B cell (primary cell): Measurements from ENCODE around the gene TSSK6. TPM values are rescaled to one million over a fixed set of nuclear protein-coding genes. Genes with fewer than 3 reads are reported as not detected.

Experiments used
- ATAC-seq: fragments of 200-7000 bp; cut with Tn5 transposase; one replicate; pipeline ENCODE4 v1.10.0; 2021; ENCODE audit warnings: low read depth, mild to moderate bottlenecking, moderate number of reproducible peaks, moderate library complexity
- CTCF ChIA-PET: fragments of 350-600 bp; sonication (Branson Sonifier 250); formaldehyde crosslinking; loops from one replicate; lab custom pipeline; 2021; ENCODE audit warnings: antibody characterized with exemption, inconsistent platforms; lab: Charles Lee
- POLR2A ChIA-PET: fragments of 350-600 bp; sonication (Branson Sonifier 250); formaldehyde crosslinking; loops from one replicate; lab custom pipeline; 2021; ENCODE audit warnings: antibody characterized with exemption; lab: Charles Lee
- DNase-seq: peaks from one replicate; pipeline ENCODE4 v3.0.0; 2013
- H2AFZ ChIP-seq: 2 replicates; pipeline ENCODE4 v1.6.1; 2012; ENCODE audit warnings: mild to moderate bottlenecking, low read depth, low read length; ENCODE audit not compliant: insufficient read depth, poor library complexity, severe bottlenecking
- H3K27ac ChIP-seq, 2 donors: 1 replicate in 1 of 2; 2 replicates in 1 of 2; pipeline ENCODE4 v1.5.1; 2012 to 2013; ENCODE audit warnings: low read length in 2 of 2, mild to moderate bottlenecking in 2 of 2, moderate library complexity in 1 of 2
- H3K27me3 ChIP-seq, 4 experiments: fragments of 200-600 bp in 1 of 4; sonication (generic) in 1 of 4; replicated peaks in 1 of 4; 1 replicate in 2 of 4; 2 replicates in 2 of 4; pipeline versions ENCODE4 v1.6.1 to v1.7.0; 2013 to 2016; ENCODE audit warnings: low read length in 3 of 4, mild to moderate bottlenecking in 2 of 4, mixed read lengths in 1 of 4, moderate library complexity in 1 of 4; ENCODE audit not compliant: insufficient read depth in 4 of 4, control insufficient read depth in 3 of 4; ENCODE audit errors: control extremely low read depth in 1 of 4
- H3K36me3 ChIP-seq, 2 experiments: replicated peaks in 1 of 2; 1 replicate in 1 of 2; 2 replicates in 1 of 2; pipeline versions ENCODE4 v1.6.1 to v1.7.1; 2013; ENCODE audit warnings: low read length in 1 of 2; ENCODE audit not compliant: insufficient read depth in 2 of 2, control insufficient read depth in 1 of 2; ENCODE audit errors: control extremely low read depth in 1 of 2, extremely low read depth in 1 of 2
- H3K4me1 ChIP-seq, 2 donors: fragments of 200-600 bp in 1 of 2; sonication (generic) in 1 of 2; 1 replicate in 1 of 2; 2 replicates in 1 of 2; pipeline versions ENCODE4 v1.5.1 to v1.6.1; 2013 to 2017; ENCODE audit warnings: low read length in 2 of 2; ENCODE audit not compliant: control insufficient read depth in 2 of 2, insufficient read depth in 2 of 2
- H3K4me2 ChIP-seq: replicated peaks from 2 replicates; pipeline ENCODE3; 2012; ENCODE audit warnings: mild to moderate bottlenecking, low read depth, low read length; ENCODE audit not compliant: poor library complexity, severe bottlenecking
- H3K4me3 ChIP-seq, 5 experiments: fragments of 200-600 bp in 1 of 5; sonication (generic) in 1 of 5; 1 replicate in 3 of 5; 2 replicates in 2 of 5; pipeline versions ENCODE4 v1.5.1 to v1.7.0; 2011 to 2016; ENCODE audit warnings: low read length in 4 of 5, mild to moderate bottlenecking in 4 of 5, low read depth in 2 of 5, control low read depth in 1 of 5, moderate library complexity in 1 of 5; ENCODE audit not compliant: insufficient read depth in 1 of 5; ENCODE audit errors: control extremely low read depth in 1 of 5, extremely low read depth in 1 of 5
- H3K79me2 ChIP-seq: fragments of 200-600 bp; sonication (generic); one replicate; pipeline ENCODE4 v1.6.0; 2016; ENCODE audit warnings: low read length; ENCODE audit not compliant: control insufficient read depth, insufficient read depth
- H3K9ac ChIP-seq: fragments of 200-600 bp; sonication (generic); 2 replicates; pipeline ENCODE4 v1.6.1; 2017; ENCODE audit warnings: mild to moderate bottlenecking, low read length, moderate library complexity
- H3K9me3 ChIP-seq, 3 donors: one replicate each; pipeline versions ENCODE4 v1.6.1 to v1.7.1; 2013; ENCODE audit warnings: low read length in 2 of 3; ENCODE audit not compliant: control insufficient read depth in 2 of 3, insufficient read depth in 1 of 3; ENCODE audit errors: control extremely low read depth in 1 of 3
- H4K20me1 ChIP-seq: 2 replicates; pipeline ENCODE4 v1.6.0; 2012; ENCODE audit warnings: mild to moderate bottlenecking, low read length; ENCODE audit not compliant: insufficient read depth, control insufficient read depth, poor library complexity, severe bottlenecking
- H3K27ac Mint-ChIP-seq: one replicate; pipeline ENCODE4 v1.8.0; 2021; ENCODE audit warnings: mixed read lengths
- H3K27me3 Mint-ChIP-seq: one replicate; pipeline ENCODE4 v1.8.0; 2021; ENCODE audit warnings: mixed read lengths
- H3K4me1 Mint-ChIP-seq: one replicate; pipeline ENCODE4 v1.8.0; 2021; ENCODE audit warnings: mixed read lengths
- H3K4me3 Mint-ChIP-seq: one replicate; pipeline ENCODE4 v1.8.0; 2021; ENCODE audit warnings: mixed read lengths
- H3K9me3 Mint-ChIP-seq: one replicate; pipeline ENCODE4 v1.8.0; 2022; ENCODE audit warnings: mixed read lengths; ENCODE audit not compliant: insufficient read depth
- CTCF ChIP-seq: fragments of 200-600 bp; IDR thresholded peaks from one replicate; pipeline ENCODE4 v1.8.0; 2022; ENCODE audit warnings: antibody characterized with exemption, mild to moderate bottlenecking
- EZH2 ChIP-seq: IDR thresholded peaks from 2 replicates; pipeline ENCODE4 v1.6.1; 2012; ENCODE audit warnings: borderline replicate concordance, low read depth, mild to moderate bottlenecking, moderate library complexity, low read length; ENCODE audit not compliant: insufficient read depth, poor library complexity, severe bottlenecking
- WGBS: methylation state at CpG from one replicate; pipeline ENCODE4 v1.1.5; 2013; ENCODE audit warnings: missing lambda C conversion rate; ENCODE audit not compliant: insufficient coverage; 5-methylcytosine and 5-hydroxymethylcytosine counted together
- intact Hi-C: fragments of 100-400 bp; cut with micrococcal nuclease; formaldehyde crosslinking; loops from one replicate; pipeline ENCODE4 v1.10.0; 2022
- polyA plus RNA-seq: library from polyadenylated mRNA; depleted of rRNA; stranded (reverse); fragments of >200 nt; gene quantifications from 2 replicates; pipeline ENCODE4 v1.2.3, GENCODE V29; 2012
- total RNA-seq, 2 donors: library from RNA; stranded (reverse); fragments of 120-200 nt in 1 of 2; gene quantifications; 1 replicate in 1 of 2; 2 replicates in 1 of 2; pipeline versions ENCODE4 v1.2.3 to v1.2.4, GENCODE V29; 2013 to 2022

The TSSK6 gene
- total and polyA plus RNA-seq, 2 donors (not counting 1 experiment from before 2014, with no cell fraction given), result 8.9 to 9.6 TPM

- Mint-ChIP-seq H3K9me3 (no peaks in the 10 kb centered on the region), H3K27me3 (no peaks in the 10 kb centered on the region), H3K4me1 (no peaks in the 10 kb centered on the region), H3K27ac (no peak overlapping the region), H3K4me3 (no peak overlapping the region)
- no peak overlapping the region for H3K9ac ChIP-seq
- no peaks in the 10 kb centered on the region for H3K4me1 ChIP-seq
- POLR2A ChIA-PET, result no interaction called here
- ATAC-seq, result no peak
- CTCF ChIA-PET, result interaction anchor here (1.0 kb wide), 1 partner anchor 30 kb away, joined by 4 read pairs; no protein-coding TSS in a partner anchor
- H4K20me1 ChIP-seq, result no peaks in the 10 kb centered on the region
- H3K27me3 ChIP-seq, result no peaks in the 10 kb centered on the region
- no peak overlapping the region for H3K4me3 ChIP-seq
- no peak overlapping the region for H3K4me2 ChIP-seq
- intact Hi-C loops, result no loop called here
- TF ChIP-seq EZH2 (no peak), CTCF (no peak)
- no peak overlapping the region for H2AFZ ChIP-seq
- H3K27ac ChIP-seq, result no peak overlapping the region
- peaks cover 0 to 8% (median 0%) of the 10 kb centered on the region in 3 donors for H3K9me3 ChIP-seq
- 95% methylated on average over 20 of the region's 26 CpGs for WGBS
- DNase-seq, result no peak
- no peaks in the 10 kb centered on the region for H3K36me3 ChIP-seq
- H3K79me2 ChIP-seq, result no peaks in the 10 kb centered on the region
These were observed 46.8 kb upstream of the TSSK6 start for GRCh38 chr19:19561946-19562664.

DNA sequence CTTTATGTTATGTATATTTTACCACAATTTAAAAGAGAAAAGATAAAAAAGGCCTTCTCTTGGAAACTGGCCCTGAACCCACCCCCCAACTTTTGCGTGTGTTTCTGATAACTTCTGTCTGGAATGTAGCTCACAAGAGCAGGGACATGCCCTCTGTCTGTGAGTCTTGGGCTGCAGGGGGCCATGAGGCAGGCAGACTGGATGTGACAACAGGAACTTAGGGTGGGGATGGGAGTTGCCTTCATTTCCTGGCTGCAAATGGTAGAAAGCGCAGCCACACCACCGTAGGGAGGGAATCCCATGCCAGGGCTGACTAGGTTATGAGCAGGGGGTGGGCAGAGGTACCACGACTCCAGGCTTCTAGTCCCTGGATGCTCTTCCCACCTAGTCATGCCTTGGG, 44.6 kb upstream of the TSSK6 start:
- Histone ChIP-seq H3K4me3 (no peak overlapping the region), H3K9me3 (peaks cover 0 to 8% (median 0%) of the 10 kb centered on the region in 3 donors), H3K9ac (no peak overlapping the region), H3K36me3 (no peaks in the 10 kb centered on the region), H3K4me1 (no peaks in the 10 kb centered on the region), H3K27me3 (no peaks in the 10 kb centered on the region), H4K20me1 (no peaks in the 10 kb centered on the region), H3K79me2 (no peaks in the 10 kb centered on the region), H3K27ac (no peak overlapping the region), H3K4me2 (no peak overlapping the region), H2AFZ (no peak overlapping the region)
- TF ChIP-seq EZH2, result no peak
- no peak for TF ChIP-seq CTCF
- H3K27ac Mint-ChIP-seq, result no peak overlapping the region
- H3K4me1 Mint-ChIP-seq, result no peaks in the 10 kb centered on the region
- ChIA-PET POLR2A (interaction anchor here (0.6 kb wide), 1 partner anchor 1078 kb away, joined by 14 read pairs; no protein-coding TSS in a partner anchor), CTCF (no interaction called here)
- intact Hi-C loops, result no loop called here
- 57% methylated on average over 4 of the region's 4 CpGs for WGBS
- DNase-seq (no peak), ATAC-seq (no peak)
- H3K27me3 Mint-ChIP-seq, result no peaks in the 10 kb centered on the region
- no peak overlapping the region for H3K4me3 Mint-ChIP-seq
- no peaks in the 10 kb centered on the region for H3K9me3 Mint-ChIP-seq
